A204.1 (cell line): ENCODE data around the gene HPS1.

Source experiments
- FAIRE-seq: peaks from 2 replicates; lab custom pipeline; 2012; peaks lifted over from hg19 to GRCh38; lab: Jason Lieb, UNC

The HPS1 gene

GRCh38 chr10:98432330-98432729 lies 14.4 kb downstream of the HPS1 start:
- FAIRE-seq = no peak

GRCh38 chr10:98431016-98431415 lies 15.7 kb downstream of the HPS1 start:
- no peak for FAIRE-seq

- no peak for FAIRE-seq
Measured at GRCh38 chr10:98430427-98430826, 16.3 kb downstream of the HPS1 start.

GRCh38 chr10:98429320-98430072 lies 17.2 kb downstream of the HPS1 start:
- FAIRE-seq = no peak

GRCh38 chr10:98427011-98427515 lies 19.7 kb downstream of the HPS1 start:
- no peak for FAIRE-seq

- no peak for FAIRE-seq
Measured at GRCh38 chr10:98425511-98426352, 21.0 kb downstream of the HPS1 start.

GRCh38 chr10:98424295-98425254 lies 22.2 kb downstream of the HPS1 start:
- no peak for FAIRE-seq

GRCh38 chr10:98423691-98424120 lies 23.0 kb downstream of the HPS1 start:
- FAIRE-seq = no peak

GRCh38 chr10:98422182-98422581 lies 24.6 kb downstream of the HPS1 start:
- no peak for FAIRE-seq

- no peak for FAIRE-seq
Measured at GRCh38 chr10:98420786-98421185, 25.9 kb downstream of the HPS1 start.

GRCh38 chr10:98419469-98420261 lies 27.1 kb downstream of the HPS1 start:
- FAIRE-seq = no peak

- FAIRE-seq = no peak
Measured at GRCh38 chr10:98418665-98419468, 27.9 kb downstream of the HPS1 start.

- no peak for FAIRE-seq
Measured at GRCh38 chr10:98417973-98418664, 28.6 kb downstream of the HPS1 start.

GRCh38 chr10:98417481-98417959 lies 29.2 kb downstream of the HPS1 start:
- no peak for FAIRE-seq

GRCh38 chr10:98416606-98417388 lies 29.9 kb downstream of the HPS1 start:
- FAIRE-seq = no peak

GRCh38 chr10:98415731-98416119 lies 31.0 kb downstream of the HPS1 start:
- FAIRE-seq = no peak

- FAIRE-seq = no peak
Measured at GRCh38 chr10:98414932-98415730, 31.6 kb downstream of the HPS1 start, which contains the start of gene PYROXD2. Gene PYROXD2 (minus strand): TSS chr10:98415182. CDS start chr10:98415135, 47 bp downstream.

- no peak for FAIRE-seq
Measured at GRCh38 chr10:98414578-98414931, 32.2 kb downstream of the HPS1 start.
